GM18507 (cell line): ENCODE results near the gene IRX3.
"Not testable (repeated sequence)": the region's sequence is repeated elsewhere in the genome, so short reads cannot be mapped to it uniquely, and the experiment has no call there.

Experiments used
- DNase-seq: peaks from one replicate; pipeline ENCODE4 v3.0.0; 2011; ENCODE audit warnings: low read depth; ENCODE audit not compliant: insufficient read length; ENCODE audit errors: extremely low spot score
- FAIRE-seq: peaks from 2 replicates; lab custom pipeline; 2011; peaks lifted over from hg19 to GRCh38; lab: Jason Lieb, UNC

The IRX3 gene

DNA sequence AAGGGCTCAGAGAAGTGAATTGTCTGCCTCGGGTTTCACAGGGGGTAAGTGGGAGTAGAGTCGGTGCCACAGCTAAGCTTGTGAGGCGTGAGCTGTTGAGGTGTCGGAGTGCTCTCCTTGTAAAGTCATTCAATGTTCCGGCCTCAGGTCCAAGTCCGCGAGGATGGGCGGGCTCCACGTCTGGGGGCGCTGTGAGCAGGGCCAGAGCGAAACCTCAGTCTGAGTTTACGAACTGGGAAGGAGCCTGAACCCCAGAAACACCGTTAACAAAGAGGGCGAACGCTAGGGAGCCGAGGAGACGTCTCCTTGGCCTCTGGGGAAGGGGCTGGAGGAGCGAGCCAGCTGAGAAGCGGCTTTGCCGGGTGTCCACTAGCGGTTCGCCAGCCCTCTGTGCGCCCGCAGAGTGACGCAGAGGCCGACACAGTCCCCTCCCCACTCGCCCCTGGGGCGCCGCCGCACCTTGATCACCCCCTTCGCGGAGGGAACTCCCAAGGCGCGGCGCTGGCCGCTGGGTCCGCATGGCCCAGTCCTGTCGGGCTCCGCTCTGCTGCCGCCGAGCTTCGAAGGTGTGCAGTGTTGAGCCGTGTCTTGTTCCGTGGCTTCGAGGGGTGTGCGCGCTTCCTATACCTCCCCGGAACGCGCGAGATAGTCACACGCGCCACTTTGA, 4.9 kb downstream of the IRX3 start:
- DNase-seq (no peak), FAIRE-seq (no peak)

DNA sequence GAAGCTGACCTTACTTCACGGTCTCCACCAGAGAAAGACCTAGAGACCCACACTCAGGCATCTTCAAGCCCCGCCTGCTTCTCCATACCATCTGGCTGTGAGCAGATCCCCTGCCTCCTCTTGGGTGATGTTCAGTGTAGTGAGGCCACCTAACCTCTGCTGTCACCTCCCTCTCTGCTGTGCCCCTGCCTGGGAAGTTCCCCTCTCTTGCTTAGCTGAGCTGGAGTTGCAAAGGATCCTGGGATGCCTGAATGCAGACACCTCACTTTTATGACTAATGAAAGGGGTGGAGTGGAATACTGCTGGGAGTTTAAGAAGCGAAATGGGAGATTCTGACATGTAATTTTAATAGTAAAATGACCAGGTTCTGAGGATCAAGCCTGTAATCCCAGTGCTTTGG, 5.8 kb downstream of the IRX3 start:
- FAIRE-seq (no peak), DNase-seq (no peak)

DNA sequence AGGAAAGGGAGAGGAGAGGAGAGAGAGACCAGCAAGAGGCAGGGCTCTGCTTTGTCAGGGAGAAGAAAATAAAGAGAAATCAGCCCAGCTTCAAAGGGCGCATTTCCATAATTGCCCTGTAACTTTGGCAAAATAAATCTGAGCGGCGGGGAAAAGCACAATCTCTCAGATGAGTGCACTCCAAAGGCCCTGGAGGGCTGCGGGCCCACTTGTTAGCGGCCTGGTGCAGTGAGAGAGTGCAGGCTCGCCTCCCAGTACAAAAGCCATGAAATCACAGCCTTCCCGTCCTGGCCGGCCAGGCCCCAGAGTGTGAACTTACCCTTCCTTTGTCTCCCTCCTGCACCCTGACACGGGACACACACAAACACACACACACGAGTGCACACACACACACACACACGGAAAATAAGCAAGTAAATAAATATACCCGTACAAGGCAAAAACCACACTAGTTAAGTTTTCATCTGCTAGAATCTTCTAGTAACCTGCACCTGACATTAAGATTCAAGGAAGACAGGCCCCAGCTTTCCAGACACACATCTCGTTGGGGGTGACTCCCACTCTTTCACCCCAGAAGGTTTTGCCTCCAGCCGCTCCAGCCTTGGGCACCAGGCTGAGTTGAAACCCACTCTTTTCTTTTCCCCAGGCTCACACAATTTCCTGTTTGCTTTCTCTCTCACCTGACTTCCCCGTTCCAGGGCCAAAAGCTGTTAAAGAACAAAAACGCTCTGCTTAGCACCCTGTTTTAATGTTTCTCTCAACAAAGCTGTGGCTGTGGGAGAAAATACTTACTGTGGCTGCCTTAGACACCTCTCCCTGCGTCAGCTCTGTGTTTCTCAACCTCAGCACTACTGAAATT, 8.5 kb downstream of the IRX3 start:
- no peak for DNase-seq
- no peak for FAIRE-seq

DNA sequence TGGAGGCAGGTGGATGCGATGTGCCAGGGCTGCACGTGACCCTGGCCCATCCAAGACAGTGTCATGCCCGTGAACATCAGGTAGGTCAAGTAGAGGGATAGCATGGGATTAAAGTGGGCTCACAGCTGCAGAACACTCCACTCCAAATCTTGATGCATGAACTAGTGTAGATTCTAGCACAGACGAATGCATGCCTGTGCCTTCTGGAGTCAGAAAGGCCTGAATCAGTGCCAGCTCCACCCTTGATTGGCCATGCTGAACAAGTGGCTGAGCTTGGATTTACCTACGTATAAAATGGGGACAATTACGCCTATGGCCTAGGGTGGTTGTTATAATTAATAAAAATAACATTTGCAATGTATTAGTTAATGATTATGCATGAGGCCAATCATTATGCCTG, 10.6 kb downstream of the IRX3 start:
- no peak for FAIRE-seq
- no peak for DNase-seq

DNA sequence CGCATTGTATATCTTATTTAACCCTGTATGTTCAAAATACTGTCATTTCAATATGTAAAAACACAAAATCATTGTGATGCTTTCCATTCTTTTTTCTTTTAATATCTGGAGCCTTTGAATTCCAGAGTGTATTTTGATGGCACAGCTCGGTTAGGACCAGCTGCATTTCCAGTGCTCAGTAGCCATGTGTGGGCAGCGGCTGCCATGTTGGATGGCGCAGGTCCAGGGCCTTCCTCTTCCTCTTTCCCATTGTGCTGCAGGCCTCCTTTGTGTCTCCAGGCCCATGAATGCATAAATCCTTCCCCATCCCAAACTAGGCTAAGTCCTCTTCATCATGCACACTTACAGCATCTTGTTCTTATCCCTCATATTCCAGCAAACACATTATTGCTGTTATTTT, 13.0 kb downstream of the IRX3 start:
- FAIRE-seq (no peak), DNase-seq (no peak)

DNA sequence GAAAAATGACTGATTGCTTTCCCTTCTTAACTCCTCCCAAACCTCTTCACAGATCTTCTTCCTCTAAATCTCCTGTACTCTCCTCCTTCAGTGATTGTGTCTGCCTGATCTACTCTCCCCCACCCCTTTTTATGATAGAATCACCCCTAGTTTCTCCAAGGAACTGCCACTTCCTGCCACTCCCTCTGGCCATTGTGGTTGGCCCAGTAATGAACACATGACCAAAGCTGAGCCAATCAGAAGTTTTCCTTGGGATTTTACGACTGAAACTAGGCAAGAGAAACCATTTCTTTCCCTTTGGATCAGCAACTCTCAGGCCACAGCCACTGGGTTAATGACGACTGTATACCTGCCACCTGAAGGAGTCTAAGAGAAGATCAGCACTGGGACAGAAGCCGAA, 15.9 kb downstream of the IRX3 start:
- no peak for DNase-seq
- FAIRE-seq, result no peak

DNA sequence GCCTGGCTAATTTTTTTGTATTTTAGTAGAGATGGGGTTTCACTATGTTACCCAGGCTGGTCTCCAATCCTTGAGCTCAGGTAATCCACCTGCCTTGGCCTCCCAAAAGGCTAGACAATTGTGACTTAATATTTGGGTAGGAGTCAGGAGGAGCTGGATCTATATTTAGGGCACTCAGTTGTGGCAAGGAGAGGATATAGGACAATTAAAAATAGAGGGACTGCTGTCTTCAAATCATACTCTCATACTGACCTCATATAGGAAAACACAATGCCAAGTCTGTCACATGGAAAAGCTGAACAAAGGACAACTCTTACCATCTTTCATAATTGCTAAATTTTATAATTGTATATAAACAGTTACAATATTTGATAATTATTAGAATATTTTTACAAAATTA, 17.1 kb downstream of the IRX3 start:
- DNase-seq, result no peak
- FAIRE-seq, result no peak

DNA sequence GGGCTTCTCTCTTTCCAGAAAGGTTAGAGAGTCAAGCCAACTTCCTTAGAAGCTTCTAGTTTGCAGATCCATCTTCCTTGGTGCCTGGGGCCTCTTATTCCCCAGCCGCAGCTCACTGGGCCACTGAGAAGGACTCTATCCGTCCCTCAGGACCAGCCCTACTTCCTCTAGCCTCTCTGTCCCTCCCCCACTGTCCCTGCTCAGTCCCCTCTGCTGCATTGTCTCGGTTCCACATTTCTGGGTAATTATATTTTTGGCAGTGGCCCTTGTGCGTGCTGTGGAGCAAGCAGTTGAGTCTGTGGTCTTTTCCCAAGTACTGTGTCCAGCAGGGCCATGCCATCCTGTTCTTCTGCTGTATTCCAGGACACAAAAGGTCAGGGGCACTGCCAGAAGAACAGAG, 17.8 kb downstream of the IRX3 start:
- FAIRE-seq (no peak), DNase-seq (no peak)

DNA sequence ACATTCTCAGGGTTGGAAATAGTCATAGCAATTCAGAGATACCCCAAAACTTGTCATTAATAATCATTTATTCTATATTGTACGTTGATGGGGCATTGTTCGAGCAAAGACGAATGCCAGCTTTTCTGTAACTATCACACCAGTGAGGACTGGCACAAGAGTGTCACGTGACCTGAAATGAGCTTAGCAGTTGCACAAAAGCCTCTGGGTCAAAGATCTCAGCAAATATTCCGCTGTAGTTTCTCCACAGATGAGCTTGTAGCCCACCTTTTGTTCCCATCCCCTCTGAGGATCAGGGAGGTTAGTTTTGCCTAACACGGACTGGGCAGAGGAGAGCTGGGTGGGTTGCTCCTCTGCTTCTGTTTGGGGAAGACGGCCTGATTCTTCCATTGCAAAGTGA, 18.2 kb downstream of the IRX3 start:
- FAIRE-seq, result no peak
- DNase-seq, result no peak

DNA sequence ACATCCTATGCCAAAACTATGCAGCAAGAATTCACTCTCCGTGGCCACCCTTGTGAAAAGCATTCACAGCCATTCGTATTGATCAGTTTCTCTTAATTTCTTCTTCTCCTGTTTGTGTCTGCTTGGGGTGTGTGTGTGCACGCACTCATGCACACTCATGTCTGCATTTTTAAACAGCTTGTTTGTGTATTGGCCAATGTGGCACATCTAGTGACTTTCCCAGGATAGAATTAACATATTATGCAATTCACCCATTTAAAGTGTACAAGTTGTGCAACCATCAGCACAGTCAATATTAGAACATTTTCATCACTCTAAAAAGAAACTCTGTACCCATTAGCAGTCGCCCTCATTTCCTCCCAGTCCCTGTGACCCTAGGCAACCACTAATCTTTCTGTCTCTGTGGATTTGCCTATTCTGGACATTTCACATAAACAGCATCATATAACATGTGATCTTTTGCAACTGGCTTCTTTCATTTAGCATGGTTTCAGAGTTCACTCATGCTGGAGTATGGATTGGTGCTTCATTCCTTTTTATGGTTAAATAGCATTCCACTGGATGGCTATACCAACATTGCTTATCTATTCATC, 20.1 kb downstream of the IRX3 start:
- DNase-seq (no peak), FAIRE-seq (no peak)

DNA sequence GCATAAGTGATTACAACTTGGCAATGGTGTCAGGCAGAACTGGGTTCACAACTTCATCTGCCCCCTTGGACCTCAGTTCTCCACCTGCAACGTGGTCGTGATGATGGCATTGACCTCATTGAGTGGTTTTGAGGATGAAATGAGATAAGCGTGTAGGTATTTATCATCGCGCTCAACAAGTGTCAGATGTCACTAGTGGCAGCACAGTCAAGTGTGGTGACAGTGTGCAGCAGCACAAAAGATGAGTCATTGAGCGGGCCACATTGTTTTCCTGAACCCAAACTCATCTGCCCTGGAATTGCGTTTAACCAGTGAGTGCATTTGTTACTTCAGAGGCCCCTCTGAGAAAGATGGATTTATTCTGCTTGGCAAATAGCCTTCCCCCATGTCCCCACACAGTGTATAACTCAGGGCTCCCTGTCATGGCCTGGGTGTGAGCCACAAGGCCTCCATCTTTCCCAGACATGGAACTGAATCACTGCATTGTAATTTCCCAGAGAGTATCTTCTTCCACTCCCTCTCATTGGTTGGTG, 20.9 kb downstream of the IRX3 start:
- FAIRE-seq, result no peak

DNA sequence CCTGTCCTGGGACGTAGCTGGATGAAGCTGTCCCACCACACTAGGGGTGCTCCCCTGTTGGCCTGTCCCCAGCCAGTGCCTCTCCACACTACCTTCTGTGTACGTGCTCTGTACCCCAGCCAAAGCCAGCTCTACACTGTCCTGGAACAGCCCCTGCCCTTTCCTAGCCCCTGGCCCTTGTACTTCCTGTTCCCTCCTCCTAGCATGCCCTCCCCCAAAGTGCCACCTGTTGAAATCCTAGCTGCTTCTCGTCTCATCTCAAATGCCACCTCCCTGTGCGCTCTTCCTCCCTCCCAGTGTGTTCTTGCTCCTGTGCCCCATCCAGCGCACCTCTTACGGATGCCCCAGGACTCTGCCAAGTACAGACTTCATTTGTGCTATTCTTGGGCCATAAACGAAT, 33.5 kb downstream of the IRX3 start:
- FAIRE-seq (no peak), DNase-seq (no peak)

More for the DNA sequence above, 20.9 kb downstream of the IRX3 start:
- no peak for DNase-seq

DNA sequence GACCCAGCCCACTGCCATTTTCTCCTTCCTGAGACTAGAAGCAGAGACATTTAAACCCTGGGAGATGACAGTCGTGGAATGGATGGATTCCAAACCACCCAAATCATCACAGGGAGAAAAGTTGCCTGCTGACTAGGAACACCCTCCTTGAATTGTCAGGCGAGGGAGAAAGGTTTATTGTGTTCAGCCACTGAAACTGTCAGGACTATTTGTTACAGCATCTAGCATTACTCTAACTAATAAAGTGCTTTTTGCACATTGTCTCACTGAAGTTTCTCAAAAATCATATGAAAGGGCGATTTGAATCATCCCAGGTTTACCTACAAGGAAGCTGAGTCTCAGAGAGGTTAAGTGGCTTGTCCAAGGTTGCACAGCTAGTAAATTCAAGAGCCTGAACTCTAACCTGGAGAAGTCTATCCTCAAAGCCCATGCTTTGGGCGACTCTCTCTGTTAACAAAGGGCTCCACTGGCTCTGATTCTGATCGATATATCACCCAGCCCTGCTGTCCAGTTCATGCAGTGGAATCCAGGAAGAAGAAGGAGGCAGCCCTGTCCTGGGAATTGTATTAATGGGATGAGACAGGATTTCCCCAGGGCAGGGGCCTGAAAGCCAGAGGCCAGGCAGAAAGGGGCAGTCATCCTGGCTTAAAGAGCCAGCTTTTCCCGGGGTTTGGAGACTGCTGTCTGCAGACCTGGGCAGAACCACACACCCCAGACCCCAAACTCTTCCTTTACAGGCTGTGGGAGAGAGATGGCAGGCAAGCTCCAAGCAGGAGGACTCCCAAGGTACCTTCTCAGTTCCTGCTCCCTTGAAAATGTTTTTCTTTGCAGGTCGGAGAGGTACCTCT, 37.5 kb downstream of the IRX3 start:
- FAIRE-seq (no peak), DNase-seq (no peak)

DNA sequence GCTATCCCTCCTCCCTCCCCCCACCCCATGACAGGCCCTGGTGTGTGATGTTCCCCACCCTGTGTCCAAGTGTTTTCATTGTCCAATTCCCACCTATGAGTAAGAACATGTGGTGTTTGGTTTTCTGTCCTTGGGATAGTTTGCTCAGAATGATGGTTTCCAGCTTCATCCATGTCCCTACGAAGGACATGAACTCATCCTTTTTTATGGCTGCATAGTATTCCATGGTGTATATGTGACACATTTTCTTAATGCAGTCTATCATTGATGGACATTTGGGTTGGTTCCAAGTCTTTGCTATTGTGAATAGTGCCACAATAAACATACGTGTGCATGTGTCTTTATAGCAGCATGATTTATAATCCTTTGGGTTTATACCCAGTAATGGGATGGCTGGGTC, 38.9 kb downstream of the IRX3 start:
- DNase-seq, FAIRE-seq: not testable (repeated sequence)

DNA sequence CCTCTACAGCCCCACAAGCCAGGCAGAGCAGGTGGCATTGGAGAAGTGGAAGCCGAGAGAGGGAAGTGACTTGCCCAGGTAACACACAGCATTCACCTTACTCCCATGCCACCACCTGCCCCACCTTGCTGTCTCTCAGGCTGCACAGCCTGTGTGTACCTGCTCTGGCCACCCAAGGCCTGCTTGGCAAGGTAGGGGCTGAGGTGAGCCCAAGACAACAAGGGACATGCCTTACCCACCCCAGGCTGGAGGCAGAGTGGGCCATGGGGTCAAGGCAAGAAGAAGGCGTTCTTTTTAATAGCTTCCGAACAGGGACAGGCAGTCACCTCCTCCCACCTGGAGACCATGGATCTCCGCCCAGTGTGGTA, 40.1 kb downstream of the IRX3 start:
- FAIRE-seq, result no peak
- DNase-seq, result no peak

DNA sequence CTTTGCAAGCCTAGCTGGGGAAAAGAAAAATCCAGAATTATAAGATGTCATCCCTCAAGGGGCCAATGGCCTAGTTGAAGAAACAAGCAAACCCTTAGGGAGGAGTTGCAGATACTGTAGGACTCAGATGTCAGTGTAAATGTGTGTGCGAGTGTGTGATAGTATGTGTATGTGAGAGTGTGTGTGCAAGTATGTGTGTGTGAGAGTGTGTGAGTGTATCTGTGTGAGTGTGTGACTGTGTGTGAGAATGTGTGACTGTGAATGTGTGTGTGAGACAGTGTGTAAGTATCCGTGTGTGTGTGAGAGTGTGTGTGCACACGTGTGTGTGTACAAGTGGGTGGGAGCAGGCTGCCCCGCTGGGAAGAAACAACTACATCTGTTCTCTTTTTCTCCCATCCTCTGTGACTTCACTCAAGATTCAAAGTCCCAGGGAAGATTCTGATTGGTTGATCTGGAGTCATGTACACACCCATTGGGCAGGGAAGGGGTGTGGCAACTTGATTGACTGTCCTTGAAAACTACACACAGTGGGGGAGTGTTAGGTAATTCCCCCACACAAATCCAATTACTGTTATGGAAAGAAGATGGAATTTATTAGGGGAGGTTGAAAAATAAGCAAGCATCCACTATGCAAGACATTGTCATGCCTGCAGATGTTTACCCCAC, 40.7 kb downstream of the IRX3 start:
- DNase-seq, result no peak
- no peak for FAIRE-seq

DNA sequence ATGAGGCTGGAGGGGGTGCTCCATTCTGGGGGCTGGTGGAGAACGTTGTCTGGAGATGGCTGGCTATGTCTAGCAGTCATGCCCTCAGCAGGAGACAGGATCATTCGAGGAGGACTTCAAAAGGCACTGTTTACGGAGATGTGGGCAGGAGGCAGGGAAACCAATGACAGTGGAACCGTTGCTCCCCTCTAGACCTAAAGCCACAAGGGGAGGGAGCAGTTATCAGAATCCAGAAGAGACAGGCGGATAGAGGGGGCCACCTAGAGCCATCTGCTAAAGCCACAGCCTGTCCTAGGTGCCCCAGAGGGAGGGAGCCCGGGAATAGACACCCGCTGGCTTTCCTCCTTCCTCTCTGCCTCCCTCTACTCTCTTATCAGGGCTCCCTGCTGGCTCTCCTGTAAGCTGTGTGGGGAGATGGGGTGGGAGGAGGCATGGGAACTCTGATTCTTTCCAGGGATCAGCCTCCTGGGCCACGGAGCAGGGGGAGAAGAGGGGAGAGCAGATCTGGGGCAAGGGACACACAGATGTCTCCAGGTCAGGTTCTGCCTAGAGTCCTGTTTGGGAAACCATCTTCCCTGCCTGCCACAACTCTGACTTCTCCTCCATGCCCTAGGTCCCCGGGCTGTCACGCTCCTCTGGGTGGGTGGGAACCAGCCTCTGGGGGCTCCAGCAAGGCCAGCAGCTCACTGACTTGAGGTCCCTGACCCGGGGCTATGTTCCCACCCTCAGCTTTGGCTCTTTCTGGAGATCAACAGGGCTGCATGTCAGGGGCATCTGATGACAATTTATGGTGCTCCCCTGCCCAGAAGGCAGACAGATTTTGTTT, 42.3 kb downstream of the IRX3 start:
- DNase-seq (no peak), FAIRE-seq (no peak)

DNA sequence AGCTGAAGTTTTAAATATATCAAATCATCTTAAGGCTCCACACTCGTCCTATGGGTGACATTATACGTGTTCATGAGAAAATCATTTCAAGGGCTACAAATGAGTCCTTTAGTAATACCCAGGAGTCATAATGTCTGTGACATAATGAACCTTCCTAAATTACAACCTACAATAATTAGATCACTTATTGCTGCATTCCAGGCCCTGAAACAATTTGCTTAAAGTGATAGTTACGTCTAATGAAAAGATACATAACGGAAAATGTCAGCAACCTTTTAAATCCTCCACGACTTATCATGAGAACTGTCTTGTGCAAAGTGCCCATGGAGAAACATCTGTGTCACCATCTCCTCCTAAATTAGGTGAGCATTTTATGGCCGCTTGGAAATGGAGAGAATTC, 43.4 kb downstream of the IRX3 start:
- FAIRE-seq (no peak), DNase-seq (no peak)
